ENCODE data around the gene MACROD2.

Gene MACROD2

DNA sequence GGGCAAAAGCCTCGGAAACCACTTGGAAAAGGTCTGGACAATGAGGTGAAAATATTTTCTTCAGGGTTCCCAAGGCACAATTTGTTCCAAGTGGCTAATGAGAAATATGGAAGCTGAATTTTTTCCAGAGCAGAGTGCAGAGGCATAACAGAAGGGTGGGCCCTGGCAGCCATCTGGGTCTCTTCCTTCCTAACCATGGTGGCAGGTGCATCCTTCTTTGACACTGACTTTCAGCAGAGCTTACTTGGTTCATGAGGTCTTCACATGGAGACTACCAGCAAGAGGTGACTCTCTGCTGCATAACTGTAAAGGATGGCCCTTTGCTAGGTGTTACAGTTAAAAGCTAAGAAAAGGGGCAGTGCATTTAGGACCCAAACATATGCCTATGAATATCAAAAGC lies 2055.1 kb downstream of the MACROD2 start:
- no peak for DNase-seq (ENCODE audit: low read depth, low spot score)

DNA sequence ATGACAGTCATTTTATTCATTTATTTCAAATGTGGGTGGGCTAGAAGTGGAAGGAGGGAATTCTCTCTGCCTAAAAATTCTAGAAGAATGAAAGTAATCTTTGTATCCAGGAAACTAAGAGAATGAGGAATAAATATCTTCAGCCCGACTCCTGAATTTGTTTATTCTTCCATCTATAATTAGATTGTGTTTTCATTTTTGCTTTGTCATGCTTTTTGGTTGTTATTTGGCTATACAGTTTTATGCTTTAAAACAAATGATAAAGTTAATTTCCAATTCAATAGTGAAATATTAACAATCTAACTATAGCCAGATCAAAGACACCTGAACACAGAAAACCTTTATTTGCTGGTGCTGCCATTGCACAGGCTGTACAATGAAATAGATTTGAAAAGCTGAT lies 2056.7 kb downstream of the MACROD2 start:
- no peak for DNase-seq (ENCODE audit: low read depth, low spot score)

DNA sequence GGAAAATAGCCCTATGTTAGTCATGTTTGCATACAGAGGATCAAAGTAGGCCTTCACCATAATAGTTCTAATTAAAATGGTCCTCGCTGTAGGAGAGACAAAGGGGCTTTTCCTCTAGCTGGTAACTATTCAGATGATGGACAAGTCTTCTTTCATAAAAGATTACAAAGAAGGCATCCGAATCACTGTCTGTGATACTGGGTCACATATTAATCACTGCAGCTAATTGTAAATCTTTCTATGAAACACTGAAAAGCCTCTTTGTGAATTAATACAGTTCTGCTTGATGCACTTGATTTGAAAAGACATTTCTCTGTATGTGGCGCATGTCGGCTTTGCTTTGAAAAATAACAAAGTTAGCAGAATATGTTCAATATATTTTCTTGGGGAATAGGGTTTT lies 2057.1 kb downstream of the MACROD2 start:
- DNase-seq (ENCODE audit: low read depth, low spot score) = no peak

DNA sequence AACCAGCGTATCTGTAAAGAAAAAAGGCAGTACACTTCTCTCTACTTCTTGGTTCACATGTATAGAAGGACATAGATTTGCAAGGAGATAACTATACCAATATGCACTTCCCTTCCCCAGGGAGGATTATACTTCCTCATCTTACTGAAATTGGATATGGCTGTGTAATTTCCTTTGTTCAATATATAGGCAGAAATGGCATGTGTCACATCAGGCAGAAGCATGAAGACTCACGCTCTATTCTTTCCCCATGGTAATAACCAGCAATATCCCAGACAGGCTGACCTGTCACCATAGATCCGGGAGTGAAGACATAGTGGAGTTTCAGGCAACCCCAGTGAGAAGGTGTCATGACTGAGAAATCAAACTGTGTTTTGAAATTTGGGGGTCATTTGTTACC lies 2059.7 kb downstream of the MACROD2 start:
- no peak for DNase-seq (ENCODE audit: low read depth, low spot score)

DNA sequence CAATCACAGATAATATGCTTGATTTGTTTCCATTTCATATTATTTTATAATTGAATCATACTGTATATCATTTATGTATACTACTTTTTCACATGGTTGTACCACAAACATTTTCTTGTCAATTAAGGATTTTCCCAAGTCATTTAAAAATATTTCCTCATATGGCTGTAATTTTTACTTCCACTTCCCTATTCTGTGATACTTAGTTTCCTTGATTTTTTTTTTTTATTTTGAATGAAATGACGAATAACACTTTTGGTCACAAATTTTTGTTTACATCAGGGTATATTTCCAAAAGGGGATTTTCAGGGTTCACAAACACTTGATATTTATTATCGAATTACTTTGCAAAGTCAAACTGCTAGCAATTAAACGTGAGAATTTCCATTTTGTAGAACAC lies 2062.3 kb downstream of the MACROD2 start:
- DNase-seq (ENCODE audit: low read depth, low spot score) = no peak

DNA sequence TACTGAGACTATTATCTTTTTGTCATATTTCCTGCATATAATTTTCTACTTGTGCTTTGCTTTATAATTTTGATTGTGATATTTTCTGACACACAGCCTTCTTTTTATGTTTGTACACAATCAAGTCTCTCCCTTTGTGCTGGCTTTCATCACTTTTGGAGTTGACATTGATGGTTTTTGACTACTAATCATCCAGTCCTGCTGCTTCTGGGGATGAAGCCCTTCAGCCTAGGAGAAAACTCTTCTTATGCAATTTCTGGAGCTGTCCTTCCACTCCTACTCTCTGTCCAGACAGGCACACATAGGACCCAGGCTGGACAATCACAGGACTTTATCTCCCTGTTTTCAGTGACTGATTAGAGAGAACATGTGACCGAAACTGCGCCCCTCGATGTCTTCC lies 2063.0 kb downstream of the MACROD2 start:
- DNase-seq (ENCODE audit: low read depth, low spot score) = no peak

DNA sequence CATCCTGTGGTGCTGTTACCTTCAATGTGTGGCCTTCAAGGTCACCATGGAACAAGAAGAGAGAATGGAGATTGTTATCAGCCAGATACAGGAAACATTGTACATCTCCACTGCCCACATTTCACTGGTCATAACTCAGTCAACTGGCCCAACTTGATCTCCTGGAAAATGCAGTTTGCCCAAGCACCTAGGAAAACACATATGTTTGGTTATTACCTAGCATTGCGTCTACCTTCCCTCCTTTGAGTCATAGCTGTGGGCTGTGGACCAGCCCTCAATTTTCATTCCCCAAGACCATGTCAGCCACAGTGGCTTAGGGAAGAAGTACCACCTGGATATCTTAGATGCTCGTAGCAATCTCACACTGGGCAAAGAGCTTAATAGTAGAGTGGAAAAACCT lies 2064.5 kb downstream of the MACROD2 start:
- no peak for DNase-seq (ENCODE audit: low read depth, low spot score)

DNA sequence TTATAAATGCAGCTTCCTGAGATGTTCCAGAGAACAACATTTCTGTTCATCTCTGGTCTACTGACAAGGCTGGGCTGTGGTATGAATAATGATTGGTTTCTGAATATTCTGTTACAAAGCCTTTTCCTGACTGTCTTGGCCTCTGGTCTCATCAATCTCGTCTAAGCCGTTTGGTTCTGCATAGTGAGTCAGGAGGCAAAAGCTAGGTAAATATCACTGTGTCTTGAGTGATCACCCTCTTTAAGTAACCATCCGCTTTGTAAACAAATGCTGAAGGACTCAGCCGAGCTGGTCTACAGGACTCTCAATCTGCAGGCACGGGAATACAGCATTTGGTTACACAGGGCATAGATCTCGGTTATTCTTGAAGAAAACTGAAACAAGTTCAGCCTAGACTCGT lies 2066.0 kb downstream of the MACROD2 start:
- no peak for DNase-seq (ENCODE audit: low read depth, low spot score)

DNA sequence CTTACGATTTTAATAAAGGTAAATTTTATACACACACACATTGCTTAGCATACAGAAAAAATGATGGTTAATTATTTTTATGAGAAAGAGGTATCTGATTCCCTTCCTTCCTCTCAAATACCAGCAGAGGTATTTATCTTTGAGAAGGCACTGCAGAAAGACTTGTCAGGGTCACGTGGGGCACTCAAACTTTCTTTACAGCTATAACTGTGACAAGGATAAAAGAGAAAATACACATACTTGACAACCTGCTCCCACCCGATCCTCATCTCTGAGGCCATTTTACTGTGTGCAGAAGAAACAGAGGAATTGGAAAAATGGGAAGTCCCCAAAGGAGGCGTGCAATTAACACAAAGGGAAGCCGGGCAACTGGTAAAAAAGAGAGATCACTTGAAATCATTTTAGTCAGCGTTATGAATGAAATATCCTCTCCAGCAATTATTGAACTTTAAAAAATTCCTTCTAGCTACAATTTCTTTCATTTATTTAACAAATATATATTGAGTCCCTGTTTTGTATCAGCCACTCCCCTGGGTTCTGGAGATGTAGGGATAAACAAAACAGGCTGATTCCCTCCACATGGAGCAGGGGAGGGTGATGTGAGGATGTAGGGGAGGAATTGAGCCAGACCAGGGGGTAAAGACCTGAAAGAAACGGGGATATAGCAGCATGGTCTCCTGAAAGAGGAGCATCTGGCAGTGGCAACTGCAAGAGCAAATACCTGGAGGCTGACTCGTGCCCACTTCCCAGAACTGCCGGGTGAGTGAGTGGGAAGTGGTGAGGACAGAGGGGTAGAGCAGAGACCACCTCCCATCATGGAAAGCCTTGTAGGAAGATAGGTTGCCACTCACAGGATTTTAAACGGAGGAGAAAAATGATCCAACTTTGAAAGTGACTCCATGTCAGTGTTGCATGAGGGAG lies 2067.6 kb downstream of the MACROD2 start:
- DNase-seq (ENCODE audit: low read depth, low spot score) = no peak

DNA sequence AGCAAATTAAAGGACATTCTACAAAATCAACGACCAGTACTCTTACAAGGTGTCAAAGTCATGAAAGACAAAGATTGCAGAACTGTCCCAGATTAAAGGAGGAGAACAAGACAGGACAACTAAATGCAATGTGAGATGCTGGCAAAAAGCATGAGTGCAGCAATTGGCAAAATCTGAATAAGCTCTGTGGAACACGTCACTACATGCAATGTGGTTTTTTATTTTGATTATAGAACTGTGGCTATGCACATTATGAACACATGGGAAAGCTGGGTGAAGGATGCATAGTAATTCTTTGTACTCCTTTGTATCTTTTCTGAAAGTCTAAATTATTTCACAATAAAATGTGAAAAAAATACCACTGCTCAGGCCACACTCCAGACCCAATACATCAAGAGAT lies 2068.6 kb downstream of the MACROD2 start:
- DNase-seq (ENCODE audit: low read depth, low spot score) = no peak

DNA sequence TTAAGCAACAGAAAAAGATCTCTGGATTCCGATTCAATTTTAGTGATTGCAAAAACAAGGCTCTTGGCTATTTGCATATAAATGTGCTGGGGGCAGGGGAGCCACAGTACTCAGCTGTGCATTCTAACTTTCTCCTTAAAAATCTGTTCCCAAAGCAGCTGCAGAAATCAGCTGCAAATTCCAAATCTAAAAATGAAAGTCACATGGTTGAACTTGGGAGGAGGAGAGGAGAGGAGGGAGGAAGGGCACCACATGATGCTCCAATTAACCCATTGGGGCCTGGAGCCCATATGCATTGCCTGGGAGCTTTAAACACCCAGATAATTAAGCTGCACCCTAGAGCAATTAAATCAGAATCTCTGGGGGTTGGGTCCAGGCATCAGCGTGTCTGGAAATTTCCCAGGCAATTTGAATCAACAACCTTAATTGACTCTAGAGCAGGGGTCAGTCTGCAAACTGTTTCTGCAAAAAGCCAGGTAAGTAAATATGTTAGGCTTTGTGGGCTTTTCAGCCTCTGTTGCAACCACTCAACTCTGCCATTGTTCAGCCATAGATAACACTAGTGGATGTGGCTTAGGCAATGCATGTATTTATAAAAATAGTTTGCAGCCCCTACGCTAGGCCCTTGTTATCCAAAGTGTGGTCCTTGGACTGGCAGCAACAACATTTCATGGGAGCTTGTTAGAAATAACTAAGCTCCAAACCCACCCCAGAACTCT lies 2069.8 kb downstream of the MACROD2 start:
- no peak for DNase-seq (ENCODE audit: low read depth, low spot score)

DNA sequence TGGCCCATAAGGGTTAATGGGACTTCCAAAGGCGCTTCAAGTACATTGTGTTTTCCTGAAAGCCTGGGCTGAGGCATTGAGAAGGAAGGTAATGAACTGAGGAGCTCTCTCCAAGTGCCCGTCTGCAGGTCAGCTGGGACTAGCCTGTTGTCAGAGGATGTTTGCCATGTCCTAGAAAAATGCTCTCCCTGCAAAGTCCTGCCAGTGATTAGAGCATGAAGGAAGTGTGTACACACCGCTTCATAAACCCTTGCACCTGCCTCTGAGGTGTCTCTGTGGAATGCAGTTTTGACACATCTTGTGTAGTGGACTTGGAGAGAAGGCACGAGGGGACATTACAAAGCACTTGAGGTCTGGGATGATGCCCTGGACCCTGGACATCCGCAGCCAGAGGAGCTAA lies 2071.3 kb downstream of the MACROD2 start:
- no peak for DNase-seq (ENCODE audit: low read depth, low spot score)

DNA sequence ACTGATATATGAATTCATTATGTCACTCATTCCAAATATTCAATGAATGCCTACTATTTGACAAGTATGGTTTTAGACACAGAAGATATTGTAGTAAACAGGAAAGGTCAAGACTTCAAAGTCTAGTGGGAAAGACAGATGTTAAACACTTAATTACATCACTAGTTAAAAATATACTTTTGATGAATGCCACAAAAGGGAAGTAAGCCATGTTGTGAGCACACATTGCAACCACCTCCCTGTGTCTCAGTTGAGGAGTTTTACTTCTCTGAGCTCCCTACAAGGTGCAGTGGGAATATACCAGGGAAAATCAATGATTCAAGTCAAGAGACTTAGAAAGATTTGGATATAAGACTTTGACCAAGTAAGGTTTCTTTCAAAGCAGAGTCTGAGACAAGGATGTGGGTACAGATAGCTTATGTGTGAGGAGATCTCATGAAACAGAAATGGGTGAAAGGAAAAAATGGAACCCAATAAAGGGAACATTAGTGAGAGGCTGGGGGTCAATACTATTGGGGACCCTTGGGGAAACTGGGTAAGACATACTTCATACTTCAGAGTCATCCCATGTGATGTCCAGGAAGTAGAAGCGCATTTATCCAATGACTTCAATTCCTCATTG lies 2074.2 kb downstream of the MACROD2 start:
- no peak for DNase-seq (ENCODE audit: low read depth, low spot score)

DNA sequence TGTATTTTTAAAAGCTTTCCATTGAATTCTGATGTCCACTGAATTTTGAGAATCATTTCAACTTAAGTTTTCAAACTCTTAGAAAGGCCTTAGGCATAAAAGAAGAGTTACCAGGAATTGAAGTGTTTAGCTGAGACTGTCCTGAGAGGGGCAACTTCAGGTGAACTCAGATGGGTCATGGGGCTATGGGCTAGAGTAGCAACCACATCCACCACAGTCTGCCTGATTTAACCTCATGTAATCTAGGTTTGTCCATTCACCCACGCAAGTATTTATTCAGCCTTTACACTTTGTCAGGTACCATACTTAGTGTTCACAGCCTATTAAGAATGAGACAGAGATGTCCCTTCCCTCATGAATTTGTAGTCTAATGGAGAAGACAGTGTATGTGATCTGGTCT lies 2076.9 kb downstream of the MACROD2 start:
- DNase-seq (ENCODE audit: low read depth, low spot score) = no peak

DNA sequence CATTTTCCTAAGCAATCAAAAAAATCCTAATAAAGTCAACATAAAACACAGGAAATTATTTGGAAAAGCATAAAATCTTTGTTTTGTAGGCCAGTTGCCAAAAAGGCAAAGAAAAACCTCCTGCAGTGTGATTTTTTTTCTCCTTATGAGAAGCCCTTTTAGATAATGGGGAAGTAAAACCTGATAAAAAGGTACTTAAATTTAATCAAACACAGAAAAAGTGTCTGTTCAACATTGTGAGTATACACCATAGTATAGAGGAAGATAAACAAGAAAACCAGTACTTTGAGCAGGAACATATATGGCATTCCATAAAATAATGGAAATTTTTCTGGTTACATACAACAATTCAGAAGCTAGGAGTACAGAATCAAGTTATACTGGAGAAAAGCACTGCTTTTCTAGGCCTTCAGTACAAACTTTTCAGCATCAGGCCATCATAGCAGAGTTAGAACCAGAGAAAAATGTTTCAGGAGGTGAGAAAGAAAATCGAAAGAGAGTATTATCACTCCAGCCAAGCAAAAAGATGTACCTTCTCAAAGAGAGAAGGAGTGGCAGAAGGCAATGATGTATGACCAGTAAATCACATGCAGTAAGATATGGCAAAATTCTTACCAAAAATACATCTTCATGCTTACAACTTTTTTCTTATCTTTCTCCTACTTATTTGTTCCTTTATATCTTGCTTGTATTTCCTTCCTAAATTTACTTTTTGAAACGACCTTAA lies 2083.0 kb downstream of the MACROD2 start:
- no peak for DNase-seq (ENCODE audit: low read depth, low spot score)

DNA sequence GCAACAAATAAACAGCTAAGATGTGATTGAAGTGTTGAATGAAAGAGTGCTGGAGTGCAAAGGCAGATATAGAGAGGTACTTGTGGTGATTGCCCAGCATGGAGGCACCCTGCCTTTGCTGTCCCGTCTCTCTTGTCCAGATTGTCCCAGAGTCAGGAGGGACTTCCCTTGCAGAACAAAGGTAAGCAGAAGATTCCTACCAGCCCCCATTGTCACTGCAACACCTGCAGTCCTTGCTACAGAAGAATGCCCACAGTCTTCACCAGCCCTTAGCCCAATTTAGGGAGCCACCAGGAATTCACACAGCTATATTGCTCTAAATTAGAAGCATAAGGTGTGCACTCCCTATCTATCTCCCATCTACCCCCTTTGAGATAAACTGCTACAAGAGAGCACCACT lies 2086.1 kb downstream of the MACROD2 start:
- no peak for DNase-seq (ENCODE audit: low read depth, low spot score)

DNA sequence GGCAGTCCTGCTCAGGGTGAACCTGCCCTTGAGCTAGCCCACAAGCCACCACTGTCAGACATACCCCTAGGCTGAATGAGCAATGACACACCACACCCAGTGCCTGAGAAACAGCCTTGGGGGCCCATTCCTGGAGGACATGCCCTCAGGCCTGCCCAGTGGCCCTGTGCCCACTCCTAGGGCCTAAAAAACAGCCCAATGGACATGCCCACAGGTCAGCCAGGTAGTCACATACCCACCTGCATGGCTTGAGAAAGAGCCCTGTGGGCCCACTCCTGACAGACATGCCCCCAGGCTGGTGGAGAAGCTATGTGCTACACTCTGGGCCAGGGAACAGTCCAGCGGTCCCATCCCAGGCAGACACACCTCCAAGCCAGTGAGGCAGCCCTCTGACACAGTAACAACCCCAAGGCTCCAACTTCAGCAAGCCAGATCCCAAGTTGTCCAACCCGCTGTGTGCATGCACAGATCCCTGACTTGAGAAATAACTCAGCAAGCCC lies 2086.8 kb downstream of the MACROD2 start:
- no peak for DNase-seq (ENCODE audit: low read depth, low spot score)

DNA sequence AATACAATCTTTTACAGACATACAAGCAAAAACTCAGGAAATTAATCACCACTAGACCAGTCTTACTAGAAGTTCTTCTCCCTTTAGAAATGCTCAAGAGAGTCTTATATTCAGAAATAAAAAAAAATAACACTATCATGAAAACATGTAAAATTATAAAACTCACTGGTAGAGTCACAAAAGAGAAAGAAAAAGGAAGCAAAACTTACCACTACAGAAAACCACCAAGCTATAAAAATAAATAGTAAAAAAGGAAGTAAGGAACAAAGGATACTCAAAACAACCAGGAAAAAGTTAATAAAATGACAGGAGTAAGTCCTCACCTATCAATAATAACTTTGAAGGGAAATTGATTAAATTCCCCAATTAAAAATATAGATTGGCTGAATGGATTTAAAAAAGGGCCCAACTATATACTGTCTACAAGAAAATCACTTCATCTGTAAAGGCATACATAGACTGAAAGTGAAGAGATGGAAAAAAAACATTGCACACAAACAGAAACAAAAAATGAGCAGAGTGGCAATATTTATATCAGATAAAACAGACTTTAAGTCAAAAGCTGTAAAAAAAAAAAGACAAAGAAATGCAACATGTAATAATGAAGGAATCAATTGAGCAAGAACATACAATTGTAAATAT lies 2088.4 kb downstream of the MACROD2 start:
- no peak for DNase-seq (ENCODE audit: low read depth, low spot score)

DNA sequence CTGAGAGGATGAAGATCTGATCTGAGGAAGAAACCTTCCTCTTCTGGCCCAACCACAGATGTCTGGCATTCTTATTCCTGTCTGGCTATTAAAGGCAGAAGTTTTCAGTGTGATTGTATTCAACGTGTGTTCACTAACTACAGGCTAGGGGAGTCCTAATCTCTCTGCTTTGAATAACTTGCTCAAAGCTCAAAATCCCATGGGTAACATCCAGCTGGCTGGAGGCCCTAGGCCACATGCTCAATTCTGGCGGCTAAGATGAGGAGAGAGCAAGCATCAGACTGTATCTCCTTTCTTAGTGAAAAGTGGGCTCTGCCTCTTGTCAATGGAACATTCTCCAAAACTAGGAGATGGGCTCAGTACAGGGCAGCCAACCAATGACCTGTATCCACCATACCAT lies 2099.9 kb downstream of the MACROD2 start:
- DNase-seq (ENCODE audit: low read depth, low spot score) = no peak

DNA sequence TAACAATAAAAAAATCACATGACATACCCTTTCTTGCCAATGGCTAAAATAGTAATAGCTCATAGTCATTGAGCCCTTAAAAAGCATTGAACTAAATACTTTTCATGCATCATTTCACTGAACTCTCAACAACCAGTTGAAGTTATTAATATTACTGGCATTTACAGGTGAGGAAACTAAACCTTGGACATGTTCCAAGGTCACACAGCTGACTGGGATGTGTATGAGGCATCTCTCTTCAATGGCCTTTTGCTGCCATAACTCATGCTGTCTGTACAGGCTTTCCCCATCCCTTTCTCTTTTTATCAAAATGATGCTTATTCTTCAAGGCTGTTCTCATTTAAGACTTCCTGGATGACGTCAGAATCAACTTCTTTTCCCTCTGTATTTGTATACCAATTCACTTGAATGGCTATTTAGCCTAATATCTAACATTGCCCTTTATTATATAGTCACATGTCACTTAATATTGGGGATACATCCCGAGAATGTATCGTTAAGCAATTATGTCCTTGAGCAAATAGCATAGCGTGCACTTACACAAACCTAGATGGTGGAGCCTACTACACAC lies 2101.5 kb downstream of the MACROD2 start:
- DNase-seq (ENCODE audit: low read depth, low spot score) = no peak

DNA sequence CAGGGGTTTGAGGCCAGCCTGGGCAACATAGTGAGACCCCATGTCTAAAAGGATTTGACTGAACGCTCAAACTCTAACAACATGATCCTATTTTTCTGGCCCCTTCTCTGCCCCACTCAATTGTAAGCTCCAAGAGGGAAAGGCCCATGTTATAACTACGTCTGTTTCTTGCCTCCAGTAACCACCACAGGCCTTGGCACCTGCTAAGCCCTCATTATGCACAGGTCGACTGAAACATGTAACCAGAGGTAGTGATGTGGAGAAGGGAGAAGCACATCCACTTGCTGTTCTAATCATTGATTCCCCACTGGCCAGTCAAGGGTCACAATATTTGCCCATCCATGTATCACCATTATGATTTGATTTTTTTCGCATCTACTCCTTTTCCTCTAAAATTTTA lies 2102.5 kb downstream of the MACROD2 start:
- no peak for DNase-seq (ENCODE audit: low read depth, low spot score)

All from smooth muscle cell of the brain vasculature (primary cell).